ENCODE results near the gene PLOD3. TPM values are rescaled to one million over a fixed set of nuclear protein-coding genes. Genes with fewer than 3 reads are reported as not detected.

Gene PLOD3
- total and polyA plus RNA-seq, 2 experiments from 2014 or later, result 149 to 189 TPM

DNA sequence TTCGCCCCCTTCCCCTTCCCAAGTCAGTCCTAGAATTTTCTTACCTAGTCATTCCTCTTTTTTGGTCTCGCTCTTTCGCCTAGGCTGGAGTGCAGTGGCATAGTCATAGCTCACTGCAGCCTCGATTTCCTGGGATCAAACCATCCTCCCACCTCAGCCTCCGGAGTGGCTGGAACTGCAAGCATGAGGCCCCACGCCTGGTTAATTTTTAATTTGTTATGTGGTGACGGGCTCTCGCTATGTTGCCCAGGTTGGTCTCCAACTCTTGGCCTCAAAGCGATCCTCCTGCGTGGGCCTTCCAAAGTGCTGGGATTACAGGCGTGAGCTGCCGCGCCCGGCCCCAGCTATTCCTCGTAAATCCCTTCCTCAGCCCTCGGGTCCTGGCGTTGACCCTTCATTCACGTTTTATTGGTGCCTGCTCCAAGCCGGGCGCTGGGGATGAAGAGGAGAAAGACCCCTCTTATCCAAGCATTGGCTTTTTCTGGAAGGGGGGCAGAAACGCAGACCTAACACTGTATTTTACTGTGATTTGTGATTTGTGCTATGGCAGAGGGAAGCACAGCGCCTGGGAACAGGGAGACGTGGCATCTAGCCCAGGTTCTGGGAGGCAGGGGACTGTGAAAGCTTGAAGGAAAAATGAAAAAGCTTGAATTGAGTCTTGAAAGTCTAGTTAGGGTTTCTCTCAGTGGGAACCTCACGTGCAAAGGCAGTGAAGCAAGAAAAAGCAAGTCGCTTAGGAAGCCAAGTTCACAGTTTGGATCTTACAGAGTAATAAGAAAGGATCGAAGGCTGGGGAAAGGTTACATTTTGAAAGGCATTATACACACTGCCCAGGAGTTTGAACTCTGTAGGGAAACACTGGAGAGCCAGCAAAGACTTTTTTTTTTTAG is 1.1 kb upstream of the PLOD3 start:
- DNase-seq, result peak; percentile 66
- peak overlapping the region; percentile 94 for H3K27ac ChIP-seq
- peak overlapping the region; percentile 93 for H2AFZ ChIP-seq
- H4K20me1 ChIP-seq (ENCODE audit: insufficient read depth), result no peaks in the 10 kb centered on the region
- peak overlapping the region; percentile 88 for H3K9ac ChIP-seq
- no peak for TF ChIP-seq EZH2phosphoT487 (IDR thresholded peaks at IDR 0.05; ENCODE audit: insufficient read depth, low read depth)
- no peak for TF ChIP-seq EZH2 (IDR thresholded peaks at IDR 0.05; ENCODE audit: insufficient read depth, poor library complexity, severe bottlenecking)
- H3K9me2 ChIP-seq (ENCODE audit: insufficient read depth), result no peaks in the 10 kb centered on the region
- H3F3A ChIP-seq (ENCODE audit: insufficient read depth), result no peaks in the 10 kb centered on the region
- peaks cover 21% of the 10 kb centered on the region for H3K4me1 ChIP-seq (ENCODE audit: insufficient read depth)
- no peaks in the 10 kb centered on the region for H3K27me3 ChIP-seq (replicated peaks; ENCODE audit: insufficient read depth)
- in situ Hi-C loops (cut with MboI), result no loop called here
- H3K36me3 ChIP-seq (ENCODE audit: low read depth), result peaks cover 23% of the 10 kb centered on the region; the same call in 1 of the 2 replicates
- WGBS, 2 experiments (ENCODE audit: low coverage in 1 of 2, low lambda C conversion rate in 2 of 2, missing lambda C conversion rate in 2 of 2), result 1 to 2% methylated on average over 26 of the region's 26 CpGs
- peak overlapping the region; percentile 95 for H3K4me3 ChIP-seq
- H3K4me2 ChIP-seq (ENCODE audit: unreplicated experiment), result peak overlapping the region; percentile 95
- H3K79me2 ChIP-seq (ENCODE audit: insufficient read depth), result peaks cover 83% of the 10 kb centered on the region
- H3K9me3 ChIP-seq (ENCODE audit: low read depth), result no peaks in the 10 kb centered on the region

DNA sequence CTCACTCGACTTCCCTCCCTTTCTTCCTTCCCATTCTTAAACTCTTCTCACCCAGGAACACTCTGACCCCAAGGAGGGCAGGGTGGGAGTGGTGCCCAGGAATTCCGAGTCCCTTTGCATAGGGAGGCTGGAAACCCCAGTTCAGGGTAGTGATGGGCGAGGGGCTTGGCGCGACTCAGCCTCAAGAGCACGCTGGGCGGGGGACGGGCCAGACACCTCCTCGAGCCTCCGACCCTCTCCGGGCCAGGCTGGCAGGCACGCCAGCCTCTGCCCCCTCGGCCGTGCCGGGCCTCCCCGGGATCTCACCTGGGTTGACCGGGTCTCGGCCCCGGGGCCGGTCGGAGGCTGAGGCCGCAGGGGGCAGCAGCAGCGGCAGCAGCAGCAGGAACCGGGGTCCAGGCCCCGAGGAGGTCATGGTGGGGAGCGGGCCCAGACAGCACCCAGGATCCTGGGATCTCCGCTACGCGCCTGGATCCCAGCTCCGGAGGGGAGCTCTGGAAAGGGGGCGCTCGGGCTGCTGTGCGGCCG is 457 bp downstream of the PLOD3 start:
- no peaks in the 10 kb centered on the region for H3K9me2 ChIP-seq (ENCODE audit: insufficient read depth)
- no peaks in the 10 kb centered on the region for H4K20me1 ChIP-seq (ENCODE audit: insufficient read depth)
- H2AFZ ChIP-seq, result peak overlapping the region; percentile 93
- no peaks in the 10 kb centered on the region for H3F3A ChIP-seq (ENCODE audit: insufficient read depth)
- H3K27me3 ChIP-seq (replicated peaks; ENCODE audit: insufficient read depth), result no peaks in the 10 kb centered on the region
- 1 to 2% methylated on average over 22 to 31 of the region's 34 CpGs for WGBS, 2 experiments (ENCODE audit: low coverage in 1 of 2, low lambda C conversion rate in 2 of 2, missing lambda C conversion rate in 2 of 2)
- in situ Hi-C loops (cut with MboI), result no loop called here
- H3K79me2 ChIP-seq (ENCODE audit: insufficient read depth), result peaks cover 76% of the 10 kb centered on the region
- H3K27ac ChIP-seq, result peak overlapping the region; percentile 94
- no peaks in the 10 kb centered on the region for H3K9me3 ChIP-seq (ENCODE audit: low read depth)
- TF ChIP-seq EZH2 (IDR thresholded peaks at IDR 0.05; ENCODE audit: insufficient read depth, poor library complexity, severe bottlenecking) (no peak), EZH2phosphoT487 (IDR thresholded peaks at IDR 0.05; ENCODE audit: insufficient read depth, low read depth) (no peak)
- H3K4me1 ChIP-seq (ENCODE audit: insufficient read depth), result peaks cover 21% of the 10 kb centered on the region
- DNase-seq, result no peak
- H3K4me3 ChIP-seq, result peak overlapping the region; percentile 95
- peak overlapping the region; percentile 93 for H3K4me2 ChIP-seq (ENCODE audit: unreplicated experiment)
- H3K9ac ChIP-seq, result peak overlapping the region; percentile 88
- peaks cover 18% of the 10 kb centered on the region; the same call in 1 of the 2 replicates for H3K36me3 ChIP-seq (ENCODE audit: low read depth)

DNA sequence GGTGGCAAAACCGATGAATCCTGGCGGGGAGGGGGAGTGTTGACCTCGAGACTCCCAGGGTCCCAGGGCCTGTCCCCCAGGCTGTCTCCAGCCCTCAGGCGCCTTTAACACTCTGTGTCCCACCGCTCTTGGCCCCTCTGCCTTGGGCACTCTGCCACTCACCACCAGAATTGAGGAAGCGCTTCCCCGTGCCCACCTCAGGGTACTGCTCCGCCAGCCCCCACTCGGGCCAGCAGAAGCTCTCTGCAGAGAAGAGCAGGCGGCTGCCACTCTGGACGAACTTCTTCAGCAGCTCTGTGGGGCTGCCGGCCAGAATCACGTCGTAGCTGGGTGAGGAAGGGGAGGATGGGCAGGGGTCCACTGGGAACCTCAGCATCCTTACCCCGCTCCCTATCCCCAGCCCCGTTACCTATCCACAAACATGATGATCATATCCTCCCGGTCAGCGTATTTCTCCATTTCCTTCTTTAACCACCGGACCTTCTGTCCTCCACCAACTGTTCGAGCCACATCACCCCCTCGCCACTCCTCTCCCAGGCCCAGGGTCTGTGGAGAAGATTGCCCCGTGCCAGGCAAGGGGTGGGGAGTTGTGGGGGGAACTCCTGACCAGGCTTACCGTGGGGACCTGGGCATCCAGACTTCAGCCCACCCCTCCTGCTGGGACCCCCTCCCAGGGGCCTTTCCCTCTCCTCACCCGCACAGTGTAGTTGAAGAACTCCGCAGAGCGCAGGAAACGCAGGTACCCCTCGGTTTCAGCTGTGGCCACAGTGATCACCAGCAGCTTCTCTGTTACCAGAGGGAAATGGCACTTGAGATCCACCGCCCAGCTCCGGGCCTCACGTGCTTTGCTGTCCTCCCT is 1.2 kb downstream of the PLOD3 start:
- peak; percentile 71 for DNase-seq
- no peaks in the 10 kb centered on the region for H3K9me2 ChIP-seq (ENCODE audit: insufficient read depth)
- H3K9ac ChIP-seq, result peak overlapping the region; percentile 88
- H3K79me2 ChIP-seq (ENCODE audit: insufficient read depth), result peaks cover 69% of the 10 kb centered on the region
- 49 to 51% methylated on average over 31 of the region's 31 CpGs for WGBS, 2 experiments (ENCODE audit: low coverage in 1 of 2, low lambda C conversion rate in 2 of 2, missing lambda C conversion rate in 2 of 2)
- H4K20me1 ChIP-seq (ENCODE audit: insufficient read depth), result no peaks in the 10 kb centered on the region
- H3K27me3 ChIP-seq (replicated peaks; ENCODE audit: insufficient read depth), result no peaks in the 10 kb centered on the region
- peak overlapping the region; percentile 93 for H3K4me2 ChIP-seq (ENCODE audit: unreplicated experiment)
- in situ Hi-C loops (cut with MboI), result no loop called here
- no peaks in the 10 kb centered on the region for H3K9me3 ChIP-seq (ENCODE audit: low read depth)
- H2AFZ ChIP-seq, result peak overlapping the region; percentile 93
- H3K4me1 ChIP-seq (ENCODE audit: insufficient read depth), result peaks cover 21% of the 10 kb centered on the region
- TF ChIP-seq EZH2phosphoT487 (IDR thresholded peaks at IDR 0.05; ENCODE audit: insufficient read depth, low read depth), result no peak
- TF ChIP-seq EZH2 (IDR thresholded peaks at IDR 0.05; ENCODE audit: insufficient read depth, poor library complexity, severe bottlenecking), result no peak
- H3K4me3 ChIP-seq, result peak overlapping the region; percentile 95
- peak overlapping the region; percentile 94 for H3K27ac ChIP-seq
- H3F3A ChIP-seq (ENCODE audit: insufficient read depth), result no peaks in the 10 kb centered on the region
- peaks cover 18% of the 10 kb centered on the region; the same call in 1 of the 2 replicates for H3K36me3 ChIP-seq (ENCODE audit: low read depth)

DNA sequence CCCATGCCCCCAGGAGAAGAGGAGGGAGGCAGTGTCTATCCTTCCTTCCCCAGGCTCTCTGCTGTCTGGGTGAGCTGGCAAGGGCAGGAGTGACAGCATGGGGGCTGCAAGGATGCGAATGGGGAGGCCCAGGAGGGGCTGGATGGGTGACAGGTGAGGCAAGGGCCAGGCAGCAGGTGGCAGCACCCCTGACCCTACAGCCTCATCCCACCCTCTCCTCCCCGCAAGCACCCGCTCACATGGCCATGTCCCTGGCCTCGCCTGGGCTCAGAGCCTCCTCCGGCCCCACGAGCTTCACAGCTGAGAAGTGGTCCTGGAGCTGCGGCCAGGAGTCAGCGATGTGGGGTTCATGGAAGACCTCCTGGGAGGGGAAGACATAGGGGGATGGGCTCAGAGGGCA is 5.4 kb downstream of the PLOD3 start:
- H3K4me2 ChIP-seq (ENCODE audit: unreplicated experiment), result no peak overlapping the region
- 90 to 93% methylated on average over 8 of the region's 8 CpGs for WGBS, 2 experiments (ENCODE audit: low coverage in 1 of 2, low lambda C conversion rate in 2 of 2, missing lambda C conversion rate in 2 of 2)
- no peaks in the 10 kb centered on the region for H4K20me1 ChIP-seq (ENCODE audit: insufficient read depth)
- H3K9ac ChIP-seq, result no peak overlapping the region
- peaks cover 35% of the 10 kb centered on the region for H3K79me2 ChIP-seq (ENCODE audit: insufficient read depth)
- peaks cover 18% of the 10 kb centered on the region; the same call in 1 of the 2 replicates for H3K36me3 ChIP-seq (ENCODE audit: low read depth)
- no peaks in the 10 kb centered on the region for H3F3A ChIP-seq (ENCODE audit: insufficient read depth)
- in situ Hi-C loops (cut with MboI), result no loop called here
- H3K4me3 ChIP-seq, result no peak overlapping the region
- peaks cover 13% of the 10 kb centered on the region for H3K4me1 ChIP-seq (ENCODE audit: insufficient read depth)
- no peak overlapping the region for H3K27ac ChIP-seq
- no peak overlapping the region for H2AFZ ChIP-seq
- DNase-seq, result no peak
- H3K27me3 ChIP-seq (replicated peaks; ENCODE audit: insufficient read depth), result no peaks in the 10 kb centered on the region
- H3K9me3 ChIP-seq (ENCODE audit: low read depth), result no peaks in the 10 kb centered on the region
- no peak for TF ChIP-seq EZH2phosphoT487 (IDR thresholded peaks at IDR 0.05; ENCODE audit: insufficient read depth, low read depth)
- TF ChIP-seq EZH2 (IDR thresholded peaks at IDR 0.05; ENCODE audit: insufficient read depth, poor library complexity, severe bottlenecking), result no peak
- H3K9me2 ChIP-seq (ENCODE audit: insufficient read depth), result no peaks in the 10 kb centered on the region

Data from GM23248 (cell line).